Ovary (tissue), 9 donors: ENCODE data around the gene TMEM156. TPM values are rescaled to one million over a fixed set of nuclear protein-coding genes. Genes with fewer than 3 reads are reported as not detected.
"Not testable (repeated sequence)": the region's sequence is repeated elsewhere in the genome, so short reads cannot be mapped to it uniquely, and the experiment has no call there.

ENCODE experiments used
- DNase-seq, 5 donors: peaks; one replicate each; pipeline ENCODE4 v3.0.0-alpha.2; 2019 to 2020
- H3K27ac ChIP-seq, 2 donors: fragments of 200-600 bp; one replicate each; pipeline versions ENCODE4 v1.5.1 to v1.8.0; 2019 to 2022
- H3K27me3 ChIP-seq: fragments of 200-600 bp; one replicate; pipeline ENCODE4 v1.8.0; 2022
- H3K36me3 ChIP-seq: fragments of 200-600 bp; sonication (generic); one replicate; pipeline ENCODE4 v1.5.1; 2019
- H3K4me1 ChIP-seq: one replicate; pipeline ENCODE4 v1.8.1; 2013; ENCODE audit warnings: mild to moderate bottlenecking, moderate library complexity; ENCODE audit not compliant: insufficient read depth
- H3K4me3 ChIP-seq: fragments of 200-600 bp; sonication (generic); one replicate; pipeline ENCODE4 v1.5.1; 2017
- H3K9me3 ChIP-seq, 2 donors: fragments of 200-600 bp in 1 of 2; sonication (generic) in 1 of 2; one replicate each; pipeline versions ENCODE4 v1.5.1 to v1.8.1; 2013 to 2019; ENCODE audit warnings: mild to moderate bottlenecking in 1 of 2, moderate library complexity in 1 of 2
- CTCF ChIP-seq, 3 donors: fragments of 450-650 bp in 2 of 3; fragments of 200-600 bp in 1 of 3; IDR thresholded peaks; one replicate each; pipeline versions ENCODE4 v1.5.1 to v1.8.0; 2016 to 2022; ENCODE audit warnings: antibody characterized with exemption in 3 of 3, mild to moderate bottlenecking in 1 of 3
- EP300 ChIP-seq: sonication (generic); formaldehyde crosslinking; IDR thresholded peaks from one replicate; pipeline ENCODE4 v1.6.1; 2017; ENCODE audit warnings: antibody characterized with exemption
- POLR2A ChIP-seq: fragments of 450-650 bp; IDR thresholded peaks from one replicate; pipeline ENCODE4 v1.6.1; 2017; ENCODE audit warnings: antibody characterized with exemption, mild to moderate bottlenecking, moderate library complexity
- WGBS, 3 donors: extraction: QIAGEN DNeasy Blood & Tissue Kit in 1 of 3; methylation state at CpG; one replicate each; pipeline versions ENCODE4 v1.1.5 to v1.1.7; 2013 to 2017; 5-methylcytosine and 5-hydroxymethylcytosine counted together
- intact Hi-C, 4 donors: fragments of 100-400 bp; cut with DNase I; formaldehyde crosslinking; loops; one replicate each; pipeline versions ENCODE4 v1.11.0 to v1.15.1; 2022 to 2023
- polyA plus RNA-seq, 2 donors: library from polyadenylated mRNA; stranded (reverse); fragments of 200-250 nt in 1 of 2; fragments of 350-450 nt in 1 of 2; fragmentation: Illumina TruSeq in 1 of 2; extraction: RNeasy Lipid Tissue Mini Kit (QIAGEN cat#74804) in 1 of 2; gene quantifications; one replicate each; pipeline ENCODE4 v1.2.3, GENCODE V29; 2013 to 2014
- total RNA-seq, 7 donors: library from RNA; depleted of rRNA in 2 of 7; stranded (reverse); fragments of >200 nt in 2 of 7; fragmentation: NEBNext Ultra II Directional in 3 of 7; extraction: Animal tissue kit (Norgen Biotek cat#: 25700) in 3 of 7; gene quantifications; one replicate each; pipeline versions ENCODE4 v1.1.0 to v1.2.4, GENCODE V29; 2016 to 2023
- donor health status: DM: no; HTN: no; CAD: no; lungs with moderate emphysema.
- donor health status: DM: no; HTN: no; CAD: no.
- donor health status: Bipolar disorder and iron deficiency.
- donor health status: DM: yes; HTN: yes; CAD: no.
- donor health status: DM: no; HTN: no; CAD: no.
- donor health status: DM: yes; HTN: yes; CAD: no.

The TMEM156 gene
- total and polyA plus RNA-seq, 9 donors = 0.04 to 1.5 (median 0.35) TPM; not detected in 3

GRCh38 chr4:38990241-38990640 lies 42.0 kb downstream of the TMEM156 start:
- no peak for DNase-seq
- TF ChIP-seq POLR2A = no peak

GRCh38 chr4:38989487-38989886 lies 42.7 kb downstream of the TMEM156 start:
- Histone ChIP-seq H3K36me3 (no peaks in the 10 kb centered on the region), H3K27me3 (no peaks in the 10 kb centered on the region), H3K4me1 (no peaks in the 10 kb centered on the region), H3K9me3 (no peaks in the 10 kb centered on the region), H3K4me3 (no peak overlapping the region), H3K27ac (no peak overlapping the region)
- TF ChIP-seq CTCF (IDR thresholded peaks at IDR 0.05) = no peak
- TF ChIP-seq POLR2A = no peak
- TF ChIP-seq EP300 = no peak
- WGBS, 3 donors = 87 to 95% (median 95%) methylated on average over 6 of the region's 6 CpGs
- no peak for DNase-seq
- intact Hi-C loops = no loop called here

More at GRCh38 chr4:38990241-38990640, 42.0 kb downstream of the TMEM156 start:
- no peak overlapping the region for H3K27ac ChIP-seq
- H3K36me3 ChIP-seq = no peaks in the 10 kb centered on the region
- 76 to 86% (median 82%) methylated on average over 5 of the region's 5 CpGs for WGBS, 3 donors
- no peaks in the 10 kb centered on the region for H3K27me3 ChIP-seq
- H3K4me3 ChIP-seq = no peak overlapping the region
- no peaks in the 10 kb centered on the region for H3K9me3 ChIP-seq
- intact Hi-C loops = no loop called here
- no peaks in the 10 kb centered on the region for H3K4me1 ChIP-seq

- H3K4me3 ChIP-seq, intact Hi-C loops: not testable (repeated sequence)
- WGBS, 3 donors = 80 to 96% (median 83%) methylated on average over 8 to 9 of the region's 9 CpGs
Observed at GRCh38 chr4:38988353-38988752, 43.9 kb downstream of the TMEM156 start.

GRCh38 chr4:38987491-38987890 lies 44.7 kb downstream of the TMEM156 start:
- Histone ChIP-seq H3K4me1 (no peaks in the 10 kb centered on the region), H3K27ac (no peak overlapping the region), H3K4me3 (no peak overlapping the region), H3K27me3 (no peaks in the 10 kb centered on the region), H3K9me3 (no peaks in the 10 kb centered on the region), H3K36me3 (no peaks in the 10 kb centered on the region)
- intact Hi-C loops = no loop called here
- TF ChIP-seq EP300 (no peak), POLR2A (no peak), CTCF (IDR thresholded peaks at IDR 0.05) (no peak)
- DNase-seq = no peak

More at GRCh38 chr4:38988353-38988752, 43.9 kb downstream of the TMEM156 start:
- H3K27ac ChIP-seq, DNase-seq, H3K27me3 ChIP-seq, H3K9me3 ChIP-seq, H3K4me1 ChIP-seq, H3K36me3 ChIP-seq: not testable (repeated sequence)

GRCh38 chr4:38985410-38986100 lies 46.7 kb downstream of the TMEM156 start:
- 32 to 44% (median 36%) methylated on average over 10 of the region's 10 CpGs for WGBS, 3 donors
- no peak overlapping the region for H3K4me3 ChIP-seq
- DNase-seq = no peak
- H3K27me3 ChIP-seq = no peaks in the 10 kb centered on the region
- intact Hi-C loops = no loop called here
- TF ChIP-seq CTCF (IDR thresholded peaks at IDR 0.05) (no peak), POLR2A (no peak), EP300 (no peak)
- H3K9me3 ChIP-seq = no peaks in the 10 kb centered on the region
- no peaks in the 10 kb centered on the region for H3K36me3 ChIP-seq
- no peak overlapping the region for H3K27ac ChIP-seq
- no peaks in the 10 kb centered on the region for H3K4me1 ChIP-seq
